ENCODE data around the gene ITIH4.

Gene ITIH4

GRCh38 chr3:52798376-52798977 lies 32.0 kb downstream of the ITIH4 start:
- DNase-seq (ENCODE audit: low read depth) = no peak

GRCh38 chr3:52796411-52796810 lies 34.1 kb downstream of the ITIH4 start:
- DNase-seq (ENCODE audit: low read depth) = no peak

- no peak for DNase-seq (ENCODE audit: low read depth)
Measured at GRCh38 chr3:52795298-52795900, 35.1 kb downstream of the ITIH4 start.

- no peak for DNase-seq (ENCODE audit: low read depth)
Measured at GRCh38 chr3:52794612-52795099, 35.8 kb downstream of the ITIH4 start, which contains the start of gene ITIH3. ITIH3 (plus strand) TSS chr3:52794796; CDS start chr3:52794804, 8 bp downstream.

GRCh38 chr3:52793702-52794611 lies 36.5 kb downstream of the ITIH4 start:
- DNase-seq (ENCODE audit: low read depth) = no peak

GRCh38 chr3:52792961-52793695 lies 37.3 kb downstream of the ITIH4 start:
- no peak for DNase-seq (ENCODE audit: low read depth)

- no peak for DNase-seq (ENCODE audit: low read depth)
Measured at GRCh38 chr3:52792413-52792812, 38.1 kb downstream of the ITIH4 start.

- no peak for DNase-seq (ENCODE audit: low read depth)
Measured at GRCh38 chr3:52791928-52792327, 38.5 kb downstream of the ITIH4 start.

- DNase-seq (ENCODE audit: low read depth) = no peak
Measured at GRCh38 chr3:52791366-52791765, 39.1 kb downstream of the ITIH4 start.

GRCh38 chr3:52790741-52791140 lies 39.7 kb downstream of the ITIH4 start:
- DNase-seq (ENCODE audit: low read depth) = no peak

- no peak for DNase-seq (ENCODE audit: low read depth)
Measured at GRCh38 chr3:52790337-52790736, 40.1 kb downstream of the ITIH4 start.

- no peak for DNase-seq (ENCODE audit: low read depth)
Measured at GRCh38 chr3:52789746-52790040, 40.8 kb downstream of the ITIH4 start.

GRCh38 chr3:52788890-52789745 lies 41.4 kb downstream of the ITIH4 start:
- no peak for DNase-seq (ENCODE audit: low read depth)

- DNase-seq (ENCODE audit: low read depth) = no peak
Measured at GRCh38 chr3:52787672-52788625, 42.5 kb downstream of the ITIH4 start.

GRCh38 chr3:52787246-52787645 lies 43.2 kb downstream of the ITIH4 start:
- DNase-seq (ENCODE audit: low read depth) = no peak

GRCh38 chr3:52786330-52787215 lies 43.9 kb downstream of the ITIH4 start:
- DNase-seq (ENCODE audit: low read depth) = no peak

GRCh38 chr3:52784931-52785590 lies 45.4 kb downstream of the ITIH4 start:
- no peak for DNase-seq (ENCODE audit: low read depth)

GRCh38 chr3:52784021-52784621 lies 46.4 kb downstream of the ITIH4 start:
- no peak for DNase-seq (ENCODE audit: low read depth)

All from stimulated activated CD8-positive, alpha-beta memory T cell treated with anti-CD3 and anti-CD28 coated beads, Interleukin-4, amount 100 ng/mL, for 24 hours (primary cell).